Effector memory CD4-positive, alpha-beta T cell (primary cell): ENCODE results near the gene C14orf93.

Source experiments
- DNase-seq, 3 donors: peaks; one replicate each; pipeline ENCODE4 v3.0.0-alpha.2; 2020
- H3K27ac ChIP-seq: 2 replicates; pipeline ENCODE4 v1.7.0; 2013; ENCODE audit warnings: mild to moderate bottlenecking, low read length, moderate library complexity; ENCODE audit not compliant: insufficient read depth, poor library complexity, severe bottlenecking
- H3K27me3 ChIP-seq: replicated peaks from 2 replicates; pipeline ENCODE4 v1.7.0; 2013; ENCODE audit warnings: mild to moderate bottlenecking, low read length; ENCODE audit not compliant: insufficient read depth, control insufficient read depth, poor library complexity, severe bottlenecking
- H3K36me3 ChIP-seq: 2 replicates; pipeline ENCODE4 v1.7.0; 2013; ENCODE audit warnings: mild to moderate bottlenecking, low read length, moderate library complexity; ENCODE audit not compliant: control insufficient read depth, insufficient read depth
- H3K4me1 ChIP-seq: 2 replicates; pipeline ENCODE4 v1.7.0; 2013; ENCODE audit warnings: low read length, mild to moderate bottlenecking; ENCODE audit not compliant: control insufficient read depth, insufficient read depth, poor library complexity, severe bottlenecking
- H3K4me3 ChIP-seq: 2 replicates; pipeline ENCODE4 v1.7.0; 2013; ENCODE audit warnings: low read length, low read depth, mild to moderate bottlenecking; ENCODE audit not compliant: insufficient read depth, poor library complexity, severe bottlenecking
- H3K9me3 ChIP-seq: 2 replicates; pipeline ENCODE4 v1.7.0; 2013; ENCODE audit warnings: mild to moderate bottlenecking, low read length, moderate library complexity; ENCODE audit not compliant: control insufficient read depth

The C14orf93 gene

GRCh38 chr14:23043754-23044153 is 33.8 kb upstream of the C14orf93 start:
- no peak overlapping the region for H3K27ac ChIP-seq
- H3K9me3 ChIP-seq = no peaks in the 10 kb centered on the region
- H3K36me3 ChIP-seq = no peaks in the 10 kb centered on the region
- H3K4me3 ChIP-seq = no peak overlapping the region
- DNase-seq = no peak
- no peaks in the 10 kb centered on the region for H3K4me1 ChIP-seq
- H3K27me3 ChIP-seq = no peaks in the 10 kb centered on the region

GRCh38 chr14:23043145-23043544 is 33.2 kb upstream of the C14orf93 start:
- no peaks in the 10 kb centered on the region for H3K27me3 ChIP-seq
- no peaks in the 10 kb centered on the region for H3K36me3 ChIP-seq
- no peaks in the 10 kb centered on the region for H3K4me1 ChIP-seq
- no peak overlapping the region for H3K4me3 ChIP-seq
- no peak for DNase-seq
- no peaks in the 10 kb centered on the region for H3K9me3 ChIP-seq
- no peak overlapping the region for H3K27ac ChIP-seq

- H3K4me3 ChIP-seq = no peak within 1 kb of the TSS
- H3K27me3 ChIP-seq = no peaks in the 10 kb centered on the region
- no peak within 1 kb of the TSS for H3K27ac ChIP-seq
- DNase-seq = no peak
- H3K36me3 ChIP-seq = no peaks in the 10 kb centered on the region
- H3K9me3 ChIP-seq = no peaks in the 10 kb centered on the region
- H3K4me1 ChIP-seq = no peaks in the 10 kb centered on the region
Measured at GRCh38 chr14:23042162-23042965, 32.4 kb upstream of the C14orf93 start, which contains the start of gene PSMB11. PSMB11 (plus strand) TSS chr14:23042212; CDS start chr14:23042226, 14 bp downstream.

- Histone ChIP-seq H3K27ac (no peak overlapping the region), H3K4me1 (no peaks in the 10 kb centered on the region), H3K27me3 (no peaks in the 10 kb centered on the region), H3K9me3 (no peaks in the 10 kb centered on the region), H3K36me3 (no peaks in the 10 kb centered on the region), H3K4me3 (no peak overlapping the region)
- DNase-seq = no peak
Measured at GRCh38 chr14:23041729-23042128, 31.8 kb upstream of the C14orf93 start.

GRCh38 chr14:23040100-23040499 is 30.2 kb upstream of the C14orf93 start:
- Histone ChIP-seq H3K9me3 (no peaks in the 10 kb centered on the region), H3K27ac (no peak overlapping the region), H3K36me3 (no peaks in the 10 kb centered on the region), H3K4me3 (no peak overlapping the region), H3K4me1 (no peaks in the 10 kb centered on the region), H3K27me3 (no peaks in the 10 kb centered on the region)
- DNase-seq = no peak

GRCh38 chr14:23035303-23036144 is 25.6 kb upstream of the C14orf93 start:
- Histone ChIP-seq H3K27me3 (no peaks in the 10 kb centered on the region), H3K4me3 (peak overlapping the region; percentile 79), H3K4me1 (peaks cover 14% of the 10 kb centered on the region), H3K9me3 (no peaks in the 10 kb centered on the region), H3K27ac (peak overlapping the region; percentile 87), H3K36me3 (peaks cover 16% of the 10 kb centered on the region)
- no peak for DNase-seq

GRCh38 chr14:23034498-23035302 is 24.8 kb upstream of the C14orf93 start, which contains the start of gene PSMB5:
PSMB5 (minus strand) TSS chr14:23034900; CDS start chr14:23034881, 19 bp downstream.
- peak; percentile 65 to 84 (median 82) for DNase-seq
- H3K9me3 ChIP-seq = no peaks in the 10 kb centered on the region
- peaks cover 14% of the 10 kb centered on the region for H3K4me1 ChIP-seq
- peaks cover 16% of the 10 kb centered on the region for H3K36me3 ChIP-seq
- peak within 1 kb of the TSS; percentile 79 for H3K4me3 ChIP-seq
- no peaks in the 10 kb centered on the region for H3K27me3 ChIP-seq
- peak within 1 kb of the TSS; percentile 87 for H3K27ac ChIP-seq

GRCh38 chr14:23033801-23034497 is 24.0 kb upstream of the C14orf93 start:
- Histone ChIP-seq H3K4me1 (peaks cover 14% of the 10 kb centered on the region), H3K27me3 (no peaks in the 10 kb centered on the region), H3K36me3 (peaks cover 20% of the 10 kb centered on the region), H3K9me3 (no peaks in the 10 kb centered on the region), H3K4me3 (peak overlapping the region; percentile 79), H3K27ac (peak overlapping the region; percentile 87)
- DNase-seq = no peak

- no peak for DNase-seq
- peaks cover 20% of the 10 kb centered on the region for H3K36me3 ChIP-seq
- H3K4me3 ChIP-seq = no peak overlapping the region
- H3K4me1 ChIP-seq = peaks cover 17% of the 10 kb centered on the region
- no peaks in the 10 kb centered on the region for H3K9me3 ChIP-seq
- H3K27me3 ChIP-seq = no peaks in the 10 kb centered on the region
- no peak overlapping the region for H3K27ac ChIP-seq
Measured at GRCh38 chr14:23033251-23033727, 23.3 kb upstream of the C14orf93 start.
